Tibial nerve (tissue), 3 donors: ENCODE data around the gene WDFY3.

Experiments used
- POLR2A ChIP-seq, 2 donors: fragments of 450-650 bp; IDR thresholded peaks; one replicate each; pipeline ENCODE4 v1.6.1; 2017; ENCODE audit warnings: antibody characterized with exemption in 2 of 2, mild to moderate bottlenecking in 2 of 2, moderate library complexity in 2 of 2
- TF ChIP-seq, protein P1 (sequence below), 5 experiments: fragments of 200-600 bp in 3 of 5; fragments of 450-650 bp in 2 of 5; sonication (generic) in 3 of 5; IDR thresholded peaks; one replicate each; pipeline ENCODE4 v1.5.1; 2016 to 2019; ENCODE audit warnings: antibody characterized with exemption in 5 of 5, mild to moderate bottlenecking in 3 of 5, moderate library complexity in 2 of 5

DNA sequence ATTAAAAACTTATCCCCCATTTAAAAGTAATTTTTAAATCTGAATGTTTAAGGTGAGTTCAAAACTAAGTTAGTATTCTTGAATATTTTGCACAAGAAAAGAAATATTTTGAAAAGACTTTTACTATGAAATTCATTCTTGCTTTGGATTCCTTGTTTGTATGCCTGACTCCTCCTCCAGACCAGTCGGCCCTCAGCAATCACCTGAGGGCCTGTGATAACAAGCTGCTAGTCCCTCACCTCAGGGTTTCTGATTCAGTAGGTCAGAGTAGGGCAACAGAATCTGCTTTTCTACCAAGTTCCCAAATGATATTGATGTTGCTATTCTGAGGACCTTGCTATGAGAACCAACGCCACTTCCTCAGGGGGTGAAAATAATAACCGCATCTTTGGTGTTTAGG is 228.8 kb downstream of the WDFY3 start:
- TF ChIP-seq, protein P1, sequence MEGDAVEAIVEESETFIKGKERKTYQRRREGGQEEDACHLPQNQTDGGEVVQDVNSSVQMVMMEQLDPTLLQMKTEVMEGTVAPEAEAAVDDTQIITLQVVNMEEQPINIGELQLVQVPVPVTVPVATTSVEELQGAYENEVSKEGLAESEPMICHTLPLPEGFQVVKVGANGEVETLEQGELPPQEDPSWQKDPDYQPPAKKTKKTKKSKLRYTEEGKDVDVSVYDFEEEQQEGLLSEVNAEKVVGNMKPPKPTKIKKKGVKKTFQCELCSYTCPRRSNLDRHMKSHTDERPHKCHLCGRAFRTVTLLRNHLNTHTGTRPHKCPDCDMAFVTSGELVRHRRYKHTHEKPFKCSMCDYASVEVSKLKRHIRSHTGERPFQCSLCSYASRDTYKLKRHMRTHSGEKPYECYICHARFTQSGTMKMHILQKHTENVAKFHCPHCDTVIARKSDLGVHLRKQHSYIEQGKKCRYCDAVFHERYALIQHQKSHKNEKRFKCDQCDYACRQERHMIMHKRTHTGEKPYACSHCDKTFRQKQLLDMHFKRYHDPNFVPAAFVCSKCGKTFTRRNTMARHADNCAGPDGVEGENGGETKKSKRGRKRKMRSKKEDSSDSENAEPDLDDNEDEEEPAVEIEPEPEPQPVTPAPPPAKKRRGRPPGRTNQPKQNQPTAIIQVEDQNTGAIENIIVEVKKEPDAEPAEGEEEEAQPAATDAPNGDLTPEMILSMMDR (IDR thresholded peaks at IDR 0.05), result no peak
- TF ChIP-seq POLR2A (IDR thresholded peaks at IDR 0.05), result no peak
